IPS-11a (cell line): ENCODE measurements around the gene PIAS4.

Experiments
- H3K4me3 ChIP-seq: one replicate; pipeline ENCODE4 v1.5.1; 2013; ENCODE audit warnings: low read depth, low read length, control low read depth

PIAS4 gene

DNA sequence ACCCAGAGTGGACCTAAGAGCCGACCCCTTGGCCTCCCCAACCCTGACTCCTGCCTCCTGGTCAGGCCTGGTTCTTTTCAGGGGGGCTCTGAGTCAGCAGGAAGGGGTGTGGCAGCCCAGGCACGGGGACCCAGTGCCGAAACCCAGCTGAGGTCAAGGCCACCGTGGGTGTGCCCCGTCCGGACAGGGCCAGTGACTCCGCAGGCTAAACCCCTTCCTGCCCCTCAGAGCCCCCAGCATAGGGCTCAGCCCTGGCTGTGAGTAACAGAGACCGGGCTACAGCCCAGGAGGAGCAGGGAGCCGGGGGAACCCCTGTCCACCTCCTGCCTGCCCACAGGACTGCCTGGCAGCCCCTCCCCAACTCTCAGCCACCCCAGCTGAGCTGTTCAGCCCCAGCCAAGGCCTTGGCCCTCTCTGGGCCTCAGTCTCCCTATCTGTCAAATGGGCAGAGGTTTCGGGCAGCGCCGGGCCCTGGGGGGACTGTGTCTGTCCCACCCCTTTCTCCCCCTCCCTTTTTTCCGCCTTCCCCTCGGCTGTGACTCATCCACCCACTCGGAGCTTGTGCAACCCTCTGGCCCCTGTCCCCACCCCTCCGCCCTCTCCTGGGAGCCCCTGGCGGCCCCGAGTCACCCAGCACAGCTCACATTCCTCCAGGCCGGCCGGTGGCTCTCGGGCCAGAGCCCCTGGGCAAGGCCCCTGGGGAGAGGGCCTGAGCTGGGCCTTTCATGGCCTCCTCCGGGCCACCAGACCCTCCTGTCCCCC lies 50.6 kb downstream of the PIAS4 start:
- no peak overlapping the region for H3K4me3 ChIP-seq

DNA sequence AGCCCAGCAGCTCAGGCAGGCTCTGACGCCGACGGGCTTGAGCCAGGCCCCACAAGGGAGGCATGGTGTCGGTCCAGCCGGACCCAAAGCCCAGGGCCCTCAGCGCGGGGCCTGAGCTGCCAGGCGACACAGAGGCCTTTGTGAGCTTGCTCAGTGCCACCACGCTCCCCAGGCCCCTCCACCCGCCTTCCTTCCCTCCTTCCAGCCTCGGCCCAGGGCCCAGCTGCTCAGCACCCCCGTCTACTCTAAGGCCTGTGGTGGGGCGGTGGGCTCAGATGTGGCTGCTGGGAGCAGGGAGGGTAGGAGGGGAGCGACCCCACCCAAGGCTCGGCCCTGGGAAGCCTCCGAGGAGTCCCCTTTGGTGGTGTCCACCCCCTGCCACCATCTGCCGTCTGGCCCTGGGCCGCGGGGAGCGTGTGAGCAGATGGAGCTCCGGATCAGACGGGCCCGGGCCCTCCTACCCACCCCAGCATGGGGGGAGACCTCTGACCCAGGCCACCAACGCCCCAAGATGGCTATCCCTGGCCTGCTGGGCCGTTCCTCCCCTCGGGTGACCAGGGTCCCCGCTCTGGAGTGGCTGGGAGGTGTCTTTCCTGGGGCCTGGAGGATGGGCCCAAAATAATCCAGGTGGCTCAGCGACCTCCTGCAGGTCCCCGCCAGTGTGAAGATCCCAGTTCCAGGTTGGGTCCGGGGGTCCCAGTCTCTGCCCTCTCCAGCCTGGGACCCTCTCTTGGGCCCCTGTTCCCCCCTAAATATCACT lies 51.3 kb downstream of the PIAS4 start:
- no peak overlapping the region for H3K4me3 ChIP-seq

DNA sequence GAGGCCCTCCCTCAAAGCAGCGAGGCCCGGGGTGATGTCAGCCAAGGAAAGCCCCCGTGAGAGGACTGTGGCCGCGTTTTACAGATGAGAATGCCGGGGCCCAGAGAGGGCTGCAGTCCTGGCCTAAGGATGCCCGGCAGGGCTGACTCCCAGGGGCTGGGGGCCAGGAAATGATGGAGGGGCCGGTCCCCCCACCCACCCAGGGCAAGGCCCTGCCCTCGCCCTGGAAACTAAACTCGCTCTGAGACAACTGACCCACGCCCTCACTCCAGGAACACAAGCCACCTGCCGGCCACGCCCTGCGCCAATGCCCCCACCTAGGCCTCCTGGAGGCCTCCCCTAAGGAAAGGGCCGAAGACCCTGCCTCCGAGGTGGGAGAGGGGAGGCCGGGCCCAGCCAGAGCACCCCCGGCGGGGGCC lies 51.9 kb downstream of the PIAS4 start:
- H3K4me3 ChIP-seq = no peak overlapping the region

DNA sequence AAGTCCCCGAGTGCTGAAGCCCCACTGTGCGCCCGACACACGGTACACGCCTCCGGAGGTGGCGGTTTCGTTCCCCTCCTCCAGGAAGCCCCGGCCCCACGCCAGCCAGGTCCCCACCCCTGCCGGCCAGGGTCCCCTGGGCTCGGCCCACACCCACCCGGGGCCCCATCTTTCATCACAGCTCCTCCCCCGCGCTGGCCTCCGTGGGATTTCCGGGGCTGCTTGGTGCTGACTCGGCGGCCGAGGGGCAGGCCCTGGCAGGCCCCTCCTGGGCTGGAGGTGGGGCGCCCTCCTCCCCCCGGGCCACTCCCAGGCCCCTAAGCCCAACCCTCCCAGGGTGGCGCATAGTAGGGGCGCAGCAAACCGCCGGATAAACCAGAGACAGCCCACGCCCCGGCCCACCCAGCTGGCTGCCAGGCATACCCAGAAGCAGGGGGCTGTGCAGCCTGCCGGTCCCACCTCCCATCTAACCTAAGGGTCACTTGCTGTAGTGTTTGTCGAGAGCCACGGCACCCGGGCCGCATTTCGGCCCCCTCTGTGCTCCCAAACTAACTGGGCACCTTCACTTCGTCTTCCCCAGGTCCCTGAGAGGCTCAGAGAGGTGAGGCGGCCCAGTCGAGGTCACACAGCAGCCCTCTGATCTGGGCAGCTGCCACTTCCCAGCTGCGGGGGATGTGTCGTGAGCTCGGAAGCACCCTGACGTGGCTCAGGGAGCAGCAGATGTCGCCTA lies 52.5 kb downstream of the PIAS4 start:
- no peak overlapping the region for H3K4me3 ChIP-seq

DNA sequence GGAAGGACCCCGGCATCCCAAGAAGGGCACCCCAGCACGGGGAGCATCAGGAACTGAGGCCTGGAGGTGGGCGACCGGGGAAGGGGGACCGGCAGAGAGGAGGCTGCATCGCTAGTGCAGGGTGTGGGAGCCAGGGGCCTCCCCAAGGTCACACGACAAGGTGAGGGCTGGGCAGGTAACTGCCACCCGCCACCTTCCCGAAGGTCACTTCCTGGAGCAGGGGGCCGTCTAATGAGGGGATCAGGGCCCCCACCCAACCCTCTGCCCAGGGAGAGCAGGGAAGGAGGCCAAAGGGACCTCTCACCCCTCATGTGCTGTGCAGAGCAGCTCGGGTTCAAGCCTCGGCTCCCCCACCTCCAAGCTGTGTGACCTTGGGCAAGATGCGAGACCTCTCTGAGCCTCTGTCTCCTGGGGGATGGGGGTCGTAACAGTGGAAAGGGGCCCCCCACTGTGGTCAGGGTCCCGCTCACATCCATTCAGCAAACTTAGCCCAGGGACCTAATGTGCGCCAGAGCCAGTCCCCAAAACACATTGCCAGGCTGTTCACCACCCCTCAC lies 53.2 kb downstream of the PIAS4 start:
- no peak overlapping the region for H3K4me3 ChIP-seq

DNA sequence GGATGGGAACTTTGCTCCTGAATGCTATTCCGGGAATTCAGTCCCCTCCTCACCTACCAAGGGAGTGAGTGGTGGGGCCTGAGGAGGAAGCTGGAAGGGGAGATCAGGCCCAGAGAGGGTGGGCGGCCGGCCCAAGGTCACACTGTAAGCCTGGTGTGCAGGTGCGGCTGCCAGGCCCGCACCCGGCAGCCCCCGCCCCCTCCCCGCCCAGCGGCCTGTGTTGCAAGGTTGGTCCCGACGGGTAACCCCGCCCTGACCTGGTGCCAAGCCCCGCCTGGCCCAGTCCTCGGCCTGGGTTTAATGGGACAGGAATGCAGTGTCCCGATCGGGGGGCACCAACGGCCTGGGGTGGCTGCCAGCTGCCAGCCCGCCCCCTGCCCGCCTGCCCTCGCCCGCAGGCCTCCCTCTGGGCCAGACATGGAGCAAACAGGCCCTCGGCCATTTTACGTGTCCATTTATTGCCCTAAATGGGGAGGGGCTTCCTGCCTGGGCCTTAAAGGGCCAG lies 53.7 kb downstream of the PIAS4 start:
- no peak overlapping the region for H3K4me3 ChIP-seq

DNA sequence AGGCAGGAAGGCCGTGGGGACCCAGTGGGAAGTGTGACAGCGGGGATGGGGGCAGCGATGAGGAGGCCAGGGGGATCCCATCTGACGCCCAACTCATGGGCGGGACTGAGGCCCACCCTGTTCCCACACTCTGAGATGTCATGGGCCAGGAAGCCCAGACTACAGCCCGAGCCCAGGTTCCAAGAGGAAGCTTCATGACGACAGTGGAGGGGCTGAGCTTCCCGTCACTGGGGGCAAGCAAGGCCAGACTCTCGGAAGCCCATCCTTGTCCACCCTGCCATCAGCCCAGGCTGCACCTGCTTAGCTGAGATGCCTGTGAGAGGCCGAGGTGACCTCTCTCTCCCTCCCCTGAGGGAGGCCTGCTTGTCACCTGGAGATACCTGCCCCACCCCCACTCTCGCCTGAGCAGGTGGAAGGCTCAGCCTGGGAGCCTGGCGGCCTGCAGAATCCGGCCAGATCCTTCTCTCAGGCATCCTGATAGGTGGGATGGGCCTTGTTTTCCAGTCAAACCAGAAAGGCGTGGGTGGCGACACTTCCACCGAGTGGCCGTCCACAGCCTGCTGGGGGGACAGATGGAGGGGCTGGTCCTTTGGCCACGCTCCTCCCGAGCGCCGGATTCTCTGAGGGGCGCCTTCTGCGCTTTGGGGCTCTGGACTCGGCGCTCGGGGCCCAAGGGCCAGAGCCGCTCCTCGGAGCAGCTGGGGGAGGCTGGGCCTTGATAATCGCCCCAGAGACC lies 54.3 kb downstream of the PIAS4 start:
- no peak overlapping the region for H3K4me3 ChIP-seq

DNA sequence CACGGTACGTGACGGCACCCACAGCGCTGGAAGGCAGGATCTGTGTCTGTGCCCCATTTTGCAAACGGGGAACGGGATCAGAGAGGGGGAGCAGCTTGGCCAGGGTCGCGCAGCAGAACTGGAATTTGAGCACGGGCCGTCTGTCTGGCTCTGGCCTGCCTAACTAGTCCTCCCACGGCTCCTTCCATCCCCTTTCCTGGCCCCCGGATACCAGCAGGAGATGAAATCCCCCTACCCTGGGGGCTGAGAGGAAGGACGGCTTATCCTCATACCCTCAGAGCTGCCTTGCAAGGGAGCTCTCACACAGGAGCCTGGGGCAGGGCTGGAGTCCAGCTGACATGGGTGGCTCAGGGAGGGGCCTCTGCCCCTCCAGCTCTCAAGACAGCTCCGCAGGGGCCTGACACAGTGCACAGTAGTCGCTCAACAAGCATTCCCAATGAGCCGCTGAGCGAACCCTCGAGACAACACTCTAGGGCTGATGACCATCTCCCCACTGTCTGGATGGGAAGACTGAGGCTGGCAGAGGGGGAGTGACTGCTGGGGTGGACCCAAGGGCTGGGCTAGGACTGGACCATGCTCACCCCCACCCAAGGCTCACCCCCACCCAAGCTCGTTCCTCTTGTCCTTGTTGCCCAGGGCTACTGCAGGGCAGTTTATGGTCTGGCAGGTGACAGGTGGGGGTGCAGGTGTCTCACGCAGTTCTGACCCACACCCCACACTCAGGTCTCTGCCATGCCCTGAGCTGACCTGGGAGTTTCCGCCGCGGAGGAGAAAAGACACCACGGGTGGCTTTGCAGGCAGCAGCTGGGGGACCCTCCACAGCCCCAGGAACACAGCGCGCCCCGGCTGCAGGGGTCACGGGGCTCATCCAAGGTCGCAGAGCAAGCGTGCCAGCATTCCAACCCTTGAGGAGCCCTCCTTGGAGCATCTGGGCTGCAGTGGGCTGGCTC lies 55.2 kb downstream of the PIAS4 start:
- H3K4me3 ChIP-seq = no peak overlapping the region

DNA sequence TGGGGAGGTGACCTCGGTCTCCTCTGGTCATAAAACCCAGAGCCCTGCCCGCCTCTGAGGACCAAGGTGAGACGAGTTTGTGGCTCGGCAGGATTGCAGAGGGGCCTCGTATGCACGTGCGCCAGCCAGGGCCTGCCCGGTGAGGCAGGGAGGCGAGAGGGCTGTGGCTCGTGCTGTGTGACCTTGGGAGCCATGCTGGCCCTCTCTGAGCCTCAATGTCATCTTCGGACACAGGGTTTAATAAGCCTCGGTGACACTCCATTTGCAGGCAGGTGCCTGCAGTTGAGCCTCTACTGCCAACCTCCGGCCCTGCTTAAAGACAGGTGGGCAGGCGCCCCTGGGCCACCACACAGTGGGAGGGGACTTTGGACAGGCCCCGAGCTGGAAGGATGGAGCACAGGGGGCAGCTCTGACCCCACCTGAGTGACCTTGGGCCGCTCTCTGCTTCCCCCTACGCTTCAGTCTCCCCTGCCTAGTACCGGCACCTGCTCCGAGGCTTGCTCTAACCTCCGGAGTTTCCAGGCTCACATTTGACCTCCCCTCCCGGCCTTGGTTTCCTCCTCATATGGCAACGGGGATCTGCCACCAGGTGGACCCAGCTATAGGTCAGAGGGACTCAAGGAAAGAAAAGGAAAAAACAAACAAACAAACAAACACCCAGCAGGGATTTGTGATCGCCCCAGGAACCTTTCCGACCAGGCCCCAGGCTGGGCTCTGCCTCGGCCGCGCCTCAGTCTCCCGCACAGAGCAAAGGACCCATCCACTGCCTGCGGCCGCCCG lies 56.0 kb downstream of the PIAS4 start:
- peak overlapping the region; percentile 67 for H3K4me3 ChIP-seq

DNA sequence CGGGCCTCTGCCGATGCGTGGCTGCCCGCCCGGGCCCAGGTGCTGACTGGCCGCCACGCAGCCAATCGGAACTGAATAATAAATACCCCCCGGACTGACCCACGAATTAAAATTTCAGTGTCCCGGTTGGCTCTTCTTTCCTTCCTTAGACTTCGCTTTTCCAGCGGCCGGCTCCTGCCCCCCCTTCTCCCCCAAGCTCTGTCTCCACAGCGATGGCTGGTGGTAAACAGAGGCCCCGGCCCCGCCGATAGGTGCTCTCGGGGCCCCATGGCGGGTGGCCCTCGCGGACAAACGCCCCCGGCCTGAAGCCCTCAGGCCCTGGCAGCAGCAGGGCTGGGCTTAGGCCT lies 56.6 kb downstream of the PIAS4 start:
- H3K4me3 ChIP-seq = peak overlapping the region; percentile 67

DNA sequence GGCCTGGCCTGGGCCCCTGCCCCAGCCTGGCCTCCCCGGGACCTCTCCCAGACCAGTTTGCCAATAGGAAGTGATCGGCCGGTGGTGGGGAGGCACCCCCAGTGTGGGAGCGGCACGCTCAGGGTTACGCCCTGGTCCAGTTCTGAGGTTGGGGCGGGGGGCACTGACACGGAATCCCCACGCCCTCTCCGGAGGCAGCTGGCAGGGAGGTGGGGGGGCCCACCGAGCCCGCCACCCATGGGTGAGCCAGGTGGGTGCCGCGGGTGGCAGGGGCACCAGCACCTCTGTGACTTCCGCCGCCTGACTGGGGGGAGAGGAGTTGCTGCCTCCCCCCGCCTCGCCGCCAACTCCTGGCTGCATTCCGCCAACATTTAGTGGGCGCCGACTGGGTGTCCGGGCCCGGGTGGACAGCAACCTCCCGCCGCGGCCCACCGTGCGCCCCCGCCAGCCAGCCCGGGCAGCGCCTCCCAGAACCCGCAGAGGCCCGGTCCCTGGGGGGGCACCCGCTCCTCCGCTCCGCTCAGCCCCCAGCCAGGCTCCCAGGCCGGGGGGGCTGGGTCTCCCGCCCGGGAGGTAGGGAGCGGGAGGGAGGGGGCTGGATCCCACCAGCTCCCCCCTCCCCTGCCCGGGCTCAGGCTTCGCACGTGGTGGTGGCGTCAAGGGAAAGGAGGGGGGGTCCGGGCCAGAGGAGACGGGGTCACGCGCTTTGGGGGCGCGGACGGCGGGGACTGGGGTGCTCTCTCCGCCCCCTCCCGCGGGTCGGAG lies 57.1 kb downstream of the PIAS4 start:
- peak overlapping the region; percentile 67 for H3K4me3 ChIP-seq

DNA sequence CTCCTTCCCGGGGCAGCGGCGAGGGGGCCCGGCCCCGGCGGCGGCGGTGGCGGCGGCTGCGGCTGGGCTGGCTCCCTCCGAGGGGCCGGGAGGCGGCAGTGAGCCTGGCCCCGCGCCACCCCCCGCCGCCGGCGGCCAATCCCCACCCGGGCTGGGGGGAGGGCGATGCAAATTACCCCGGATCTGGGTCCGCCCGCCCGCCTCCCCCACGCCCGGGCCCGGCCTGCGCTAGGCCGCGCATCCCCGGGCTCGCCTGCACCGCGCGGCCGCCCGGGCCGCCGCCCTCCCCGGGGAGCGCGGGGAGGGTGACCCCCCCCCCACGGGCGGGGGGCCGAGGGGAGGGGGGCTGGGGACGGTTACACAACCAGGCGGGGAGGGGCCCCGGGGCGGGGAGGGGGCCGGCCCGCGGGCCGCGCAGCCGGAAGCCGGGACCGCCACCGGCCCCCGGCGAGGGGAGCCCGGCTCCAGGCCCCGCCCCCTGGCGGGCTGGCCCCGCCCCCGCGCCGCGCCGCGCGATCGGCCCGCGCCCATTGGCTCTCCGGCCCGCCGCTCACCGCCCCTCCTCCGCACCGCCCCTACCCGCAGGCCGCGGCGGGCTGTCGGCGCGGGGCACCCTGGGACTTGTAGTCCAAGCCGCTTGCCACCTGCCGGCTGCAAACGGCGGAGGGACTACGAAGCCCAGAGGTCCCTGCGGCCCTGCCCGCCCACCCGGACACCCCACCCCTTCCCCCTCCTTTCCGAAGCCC lies 58.1 kb downstream of the PIAS4 start:
- H3K4me3 ChIP-seq = no peak overlapping the region

DNA sequence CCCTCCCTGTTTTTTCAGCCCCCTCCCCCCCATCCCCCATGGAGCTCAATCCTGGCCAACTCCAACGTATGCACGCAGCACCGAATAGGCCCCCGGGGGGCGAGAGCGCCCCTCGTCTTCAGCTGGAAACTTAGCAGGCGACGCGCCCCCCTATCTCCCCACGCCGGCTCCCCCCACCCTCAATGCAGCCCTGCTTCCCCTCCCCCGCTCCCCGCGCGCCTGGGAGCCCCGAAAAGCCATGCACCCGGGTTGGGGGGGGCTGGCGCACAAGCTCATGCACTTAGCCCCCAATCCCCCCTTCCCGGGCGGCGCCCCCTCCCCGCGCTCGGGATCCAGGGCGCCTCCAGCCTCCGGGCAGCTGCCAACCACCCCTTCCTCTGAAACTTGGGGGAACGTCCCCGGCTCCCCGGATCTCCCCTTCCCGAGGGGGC lies 58.7 kb downstream of the PIAS4 start:
- H3K4me3 ChIP-seq = peak overlapping the region; percentile 35

DNA sequence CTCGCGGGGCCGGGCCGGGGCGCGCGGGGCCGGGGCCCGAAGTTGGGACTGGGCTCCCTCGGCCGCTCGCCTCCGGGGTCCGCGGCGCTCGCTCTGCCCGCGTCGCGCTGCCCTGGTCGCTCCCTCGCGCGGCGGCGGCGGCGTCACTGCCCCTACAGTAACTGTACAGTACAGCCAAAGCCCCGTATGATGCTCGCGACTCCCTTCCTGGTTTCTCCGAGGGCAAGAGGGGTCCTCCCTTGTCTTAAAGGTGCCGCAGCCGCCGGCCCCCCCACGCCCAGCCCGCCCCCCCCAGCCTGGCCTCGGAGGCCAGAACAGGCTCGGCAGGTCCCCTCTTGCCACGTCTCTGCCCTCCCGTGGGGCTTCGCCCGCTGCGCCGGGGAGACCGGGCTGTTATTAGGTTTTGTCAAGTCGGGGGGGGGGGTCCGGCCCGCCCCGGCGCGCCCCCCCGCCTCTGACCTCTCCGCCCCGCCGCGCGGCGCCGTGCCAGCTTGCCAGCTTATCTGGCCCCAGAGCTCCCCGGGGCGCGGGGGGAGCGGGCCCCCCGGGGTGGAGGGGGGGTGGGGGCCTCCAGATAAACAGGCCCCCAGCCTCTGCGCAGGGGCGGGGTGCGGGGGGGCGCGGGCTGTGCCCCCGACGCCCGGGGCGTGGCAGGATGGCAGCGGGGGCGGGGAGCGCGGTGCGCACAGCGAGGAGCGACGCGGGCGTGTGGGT lies 59.3 kb downstream of the PIAS4 start, which contains the start of gene ZBTB7A:
Gene ZBTB7A (minus strand): TSS at position 218 of the 714 bp plus-strand sequence. CDS start 11,667 bp downstream, outside the sequence.
- peak within 1 kb of the TSS; percentile 35 for H3K4me3 ChIP-seq

DNA sequence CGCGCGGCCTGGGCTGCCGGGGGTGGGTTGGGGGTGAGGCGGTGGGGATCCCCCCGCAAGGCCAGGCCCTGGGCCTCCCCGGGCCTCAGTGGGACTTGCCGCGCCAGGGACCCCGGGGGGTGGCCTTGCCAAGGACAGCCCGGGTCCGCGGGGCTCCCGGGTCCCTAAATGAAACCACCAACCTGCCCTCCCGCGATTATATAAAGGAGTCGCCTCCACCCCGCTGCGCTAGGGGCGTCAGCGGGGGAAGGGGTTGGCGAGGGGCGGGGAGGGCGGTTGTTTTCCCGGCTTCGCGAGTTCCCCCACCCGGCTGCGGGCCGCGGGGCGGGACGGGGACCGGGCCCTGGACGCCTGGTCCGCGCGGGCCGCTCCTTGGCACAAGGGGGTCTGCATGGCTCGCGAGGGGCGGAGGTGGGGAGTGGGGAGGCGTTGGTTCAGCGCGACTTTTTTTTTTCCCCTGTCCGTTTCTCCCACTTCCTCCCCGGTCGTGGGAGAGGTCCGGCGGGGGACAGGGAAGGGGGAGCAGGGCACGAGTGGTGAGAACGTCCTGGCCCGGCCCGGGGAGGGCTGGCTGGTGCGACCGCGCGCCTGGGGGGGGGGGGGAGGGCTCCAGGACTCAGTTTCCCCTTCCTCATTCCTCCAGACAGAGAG lies 60.0 kb downstream of the PIAS4 start:
- H3K4me3 ChIP-seq = peak overlapping the region; percentile 13
